Stimulated activated naive CD8-positive, alpha-beta T cell treated with anti-CD3 and anti-CD28 coated beads, Interleukin-15, amount 100 ng/mL, for 72 hours (primary cell): ENCODE measurements around the gene MYZAP.

Experiments
- ATAC-seq: fragments of 150-1000 bp; cut with Tn5 transposase; 2 replicates; pipeline ENCODE4 v1.10.0; 2021; ENCODE audit warnings: mild to moderate bottlenecking, moderate library complexity
- DNase-seq, 2 donors: peaks; one replicate each; pipeline ENCODE4 v3.0.0; 2021 to 2022
- H3K27ac Mint-ChIP-seq, 2 donors: one replicate each; pipeline ENCODE4 v1.8.0; 2022; ENCODE audit warnings: mild to moderate bottlenecking in 2 of 2, mixed read lengths in 2 of 2, moderate library complexity in 2 of 2
- H3K27me3 Mint-ChIP-seq: one replicate; pipeline ENCODE4 v1.8.0; 2022; ENCODE audit warnings: mixed read lengths
- H3K4me1 Mint-ChIP-seq: one replicate; pipeline ENCODE4 v1.8.0; 2022; ENCODE audit warnings: mild to moderate bottlenecking, mixed read lengths
- H3K4me3 Mint-ChIP-seq, 2 donors: one replicate each; pipeline ENCODE4 v1.8.0; 2022; ENCODE audit warnings: mild to moderate bottlenecking in 2 of 2, mixed read lengths in 2 of 2, moderate library complexity in 1 of 2
- H3K9me3 Mint-ChIP-seq, 2 donors: one replicate each; pipeline ENCODE4 v1.8.0; 2022; ENCODE audit warnings: mixed read lengths in 2 of 2

The MYZAP gene

DNA sequence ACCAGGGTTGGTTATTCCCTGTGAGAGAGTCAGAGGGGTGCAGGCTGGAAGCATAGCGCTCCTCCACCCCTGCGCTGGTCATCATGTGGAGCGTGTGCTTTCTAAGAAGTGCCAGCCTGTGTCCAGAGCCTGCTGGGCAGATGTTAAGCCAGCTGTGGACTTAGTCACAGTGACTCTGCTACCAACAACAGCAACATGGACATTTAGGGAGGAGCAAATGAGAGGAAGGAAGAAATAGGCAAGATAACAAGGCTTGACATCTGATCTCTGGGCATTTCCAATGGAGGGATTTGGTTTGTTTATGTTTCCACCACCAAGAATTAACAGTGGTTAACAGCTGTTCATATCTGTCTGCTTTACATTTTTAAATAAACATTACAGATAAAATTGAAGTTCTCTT lies 36.4 kb upstream of the MYZAP start:
- H3K27ac Mint-ChIP-seq: peak overlapping the region in 1 of 2 donors; percentile 86
- ATAC-seq (no peak), DNase-seq (no peak)
- no peak overlapping the region for H3K4me3 Mint-ChIP-seq
- H3K9me3 Mint-ChIP-seq: no peaks in the 10 kb centered on the region
- peaks cover 16% of the 10 kb centered on the region for H3K27me3 Mint-ChIP-seq
- peaks cover 4% of the 10 kb centered on the region for H3K4me1 Mint-ChIP-seq

GRCh38 chr15:57556040-57556439 lies 35.7 kb upstream of the MYZAP start:
- H3K27ac Mint-ChIP-seq: no peak overlapping the region

DNA sequence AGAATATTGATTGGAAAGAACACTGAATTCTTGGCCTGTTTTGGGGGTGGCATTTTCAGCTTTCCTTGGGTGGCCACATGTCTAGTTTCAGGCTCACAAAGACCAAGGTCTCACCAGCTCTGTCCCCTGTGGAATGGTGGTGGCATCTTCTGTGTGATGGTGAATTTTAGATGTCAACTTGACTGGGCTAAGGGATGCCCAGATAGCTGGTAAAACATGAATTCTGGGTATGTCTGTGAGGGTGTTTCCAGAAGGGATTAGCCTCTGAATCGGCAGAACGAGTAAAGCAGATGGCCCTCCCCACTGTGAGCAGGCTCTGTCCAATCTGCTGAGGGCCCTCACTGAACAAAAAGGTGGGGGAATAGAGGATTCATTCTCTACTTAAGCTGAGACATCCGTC lies 34.4 kb upstream of the MYZAP start:
- H3K27ac Mint-ChIP-seq: no peak overlapping the region
- H3K27me3 Mint-ChIP-seq: peaks cover 16% of the 10 kb centered on the region
- H3K4me3 Mint-ChIP-seq: no peak overlapping the region
- H3K9me3 Mint-ChIP-seq: no peaks in the 10 kb centered on the region
- DNase-seq: no peak
- peaks cover 24% of the 10 kb centered on the region for H3K4me1 Mint-ChIP-seq
- ATAC-seq: no peak

More at GRCh38 chr15:57556040-57556439, 35.7 kb upstream of the MYZAP start:
- H3K4me3 Mint-ChIP-seq: no peak overlapping the region
- ATAC-seq: no peak
- peaks cover 16% of the 10 kb centered on the region for H3K27me3 Mint-ChIP-seq
- peaks cover 12% of the 10 kb centered on the region for H3K4me1 Mint-ChIP-seq
- H3K9me3 Mint-ChIP-seq: no peaks in the 10 kb centered on the region
- no peak for DNase-seq

DNA sequence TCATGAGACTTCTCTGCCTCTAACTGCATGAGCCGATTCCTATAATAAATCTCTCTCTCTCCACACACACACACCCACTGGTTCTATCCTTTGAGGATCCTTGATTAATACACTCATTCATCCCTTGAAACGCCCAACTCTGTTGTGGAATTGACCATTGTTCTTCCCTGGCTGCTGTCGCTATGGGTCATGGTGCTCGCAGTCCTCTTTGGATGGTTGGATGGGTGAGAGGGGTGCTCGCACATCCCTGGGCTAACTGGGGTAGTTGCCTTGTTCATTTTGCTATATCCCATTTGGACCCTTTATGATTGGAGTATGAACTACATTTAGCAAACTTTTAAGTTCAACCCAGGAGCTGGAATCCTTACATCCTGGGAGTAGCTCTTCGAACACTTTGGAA lies 33.9 kb upstream of the MYZAP start:
- no peak for ATAC-seq
- Mint-ChIP-seq H3K27ac (no peak overlapping the region), H3K9me3 (no peaks in the 10 kb centered on the region), H3K4me3 (no peak overlapping the region), H3K4me1 (peaks cover 30% of the 10 kb centered on the region), H3K27me3 (peaks cover 17% of the 10 kb centered on the region)
- DNase-seq: no peak

GRCh38 chr15:57559875-57560274 lies 31.8 kb upstream of the MYZAP start:
- peaks cover 21% of the 10 kb centered on the region for H3K27me3 Mint-ChIP-seq
- peak; percentile 61 to 65 for DNase-seq
- H3K9me3 Mint-ChIP-seq: no peaks in the 10 kb centered on the region
- H3K27ac Mint-ChIP-seq: no peak overlapping the region
- H3K4me1 Mint-ChIP-seq: peaks cover 40% of the 10 kb centered on the region
- peak; percentile 41 for ATAC-seq
- no peak overlapping the region for H3K4me3 Mint-ChIP-seq

- peak; percentile 87 for ATAC-seq
- Mint-ChIP-seq H3K4me1 (peaks cover 48% of the 10 kb centered on the region), H3K27me3 (peaks cover 21% of the 10 kb centered on the region), H3K27ac (peak overlapping the region; percentile 2 to 69), H3K9me3 (no peaks in the 10 kb centered on the region), H3K4me3 (peak overlapping the region; percentile 42 to 64)
- DNase-seq: peak; percentile 68 to 71
Observed at GRCh38 chr15:57561041-57561711, 30.5 kb upstream of the MYZAP start.

DNA sequence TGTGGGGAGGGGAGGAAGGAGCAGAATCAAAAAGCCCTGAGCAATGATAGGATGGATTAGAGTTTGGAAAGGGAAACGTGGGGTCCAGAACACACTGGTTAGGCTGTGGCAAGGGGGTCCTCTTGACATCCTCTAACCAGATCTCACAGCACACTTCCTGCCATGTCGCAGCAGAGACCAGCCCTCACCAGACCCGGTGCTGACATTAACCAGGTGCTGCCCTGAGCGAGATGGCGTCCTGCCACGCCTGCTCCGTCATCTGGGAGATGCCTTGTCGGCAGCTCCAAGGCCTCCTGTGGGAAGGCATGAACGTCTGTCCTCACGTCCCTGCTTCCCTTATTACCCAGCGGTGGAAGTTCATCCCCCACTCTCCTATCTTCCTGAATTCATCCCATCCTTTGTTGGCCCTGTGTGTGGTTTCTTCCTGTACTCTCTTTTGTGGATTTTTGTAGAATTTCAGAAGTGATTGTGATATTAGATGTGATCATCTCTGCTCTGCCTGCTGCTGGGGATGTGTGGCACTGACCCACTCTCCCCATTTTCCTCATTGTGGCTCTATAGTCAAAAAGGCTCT lies 29.4 kb upstream of the MYZAP start:
- peak overlapping the region in 1 of 2 donors; percentile 90 for H3K27ac Mint-ChIP-seq
- DNase-seq (no peak), ATAC-seq (no peak)
- no peak overlapping the region for H3K4me3 Mint-ChIP-seq
- peaks cover 48% of the 10 kb centered on the region for H3K4me1 Mint-ChIP-seq
- H3K9me3 Mint-ChIP-seq: no peaks in the 10 kb centered on the region
- H3K27me3 Mint-ChIP-seq: peaks cover 21% of the 10 kb centered on the region

DNA sequence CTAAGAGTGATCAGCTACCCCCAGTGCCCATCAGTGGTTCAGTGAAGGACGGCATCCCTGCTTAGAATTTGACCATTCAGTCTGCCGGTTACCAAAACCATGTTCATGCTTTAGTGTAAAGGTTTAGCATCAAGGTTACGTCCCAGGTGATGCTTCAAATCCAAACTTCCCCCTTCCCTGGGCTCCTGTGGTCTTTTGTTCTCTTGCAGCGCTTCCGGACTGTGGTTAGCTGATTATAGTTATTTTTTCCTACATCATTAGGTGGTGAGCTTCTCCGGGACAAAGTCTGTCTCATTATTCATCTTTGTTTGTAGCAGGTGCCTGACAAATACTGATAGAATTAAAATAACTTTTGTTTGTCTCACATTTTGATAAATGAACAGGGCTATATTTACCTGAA lies 28.3 kb upstream of the MYZAP start:
- ATAC-seq (no peak), DNase-seq (no peak)
- no peak overlapping the region for H3K4me3 Mint-ChIP-seq
- H3K27me3 Mint-ChIP-seq: peaks cover 21% of the 10 kb centered on the region
- no peak overlapping the region for H3K27ac Mint-ChIP-seq
- no peaks in the 10 kb centered on the region for H3K9me3 Mint-ChIP-seq
- peaks cover 48% of the 10 kb centered on the region for H3K4me1 Mint-ChIP-seq

- ATAC-seq (peak; percentile 51), DNase-seq (peak in 1 of 2 donors; percentile 40)
- Mint-ChIP-seq H3K27me3 (peaks cover 18% of the 10 kb centered on the region), H3K4me3 (peak overlapping the region; percentile 51 to 57), H3K9me3 (no peaks in the 10 kb centered on the region), H3K27ac (peak overlapping the region in 1 of 2 donors; percentile 4), H3K4me1 (peaks cover 44% of the 10 kb centered on the region)
Observed at GRCh38 chr15:57565311-57565710, 26.4 kb upstream of the MYZAP start.

DNA sequence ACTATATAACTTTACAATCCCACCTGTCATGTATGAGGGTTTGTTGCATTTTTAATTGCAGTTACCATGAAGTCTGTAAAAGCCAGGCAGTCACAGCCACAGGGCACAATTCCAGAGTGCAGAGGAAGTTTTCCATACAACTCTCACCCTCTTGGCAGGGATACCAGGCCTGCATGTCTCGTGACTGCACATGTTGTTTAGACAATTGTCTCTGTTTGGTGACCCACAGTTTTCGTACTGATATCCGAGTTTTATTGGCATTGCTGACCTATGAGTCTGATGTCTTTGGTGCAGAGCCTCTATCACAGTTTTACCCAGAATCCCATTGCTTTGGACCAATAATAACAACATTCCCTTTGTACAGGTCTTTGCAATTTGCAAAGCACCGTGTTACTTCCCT lies 24.9 kb upstream of the MYZAP start:
- ATAC-seq (no peak), DNase-seq (no peak)
- no peak overlapping the region for H3K27ac Mint-ChIP-seq
- peaks cover 23% of the 10 kb centered on the region for H3K27me3 Mint-ChIP-seq
- H3K9me3 Mint-ChIP-seq: no peaks in the 10 kb centered on the region
- peaks cover 28% of the 10 kb centered on the region for H3K4me1 Mint-ChIP-seq
- no peak overlapping the region for H3K4me3 Mint-ChIP-seq

DNA sequence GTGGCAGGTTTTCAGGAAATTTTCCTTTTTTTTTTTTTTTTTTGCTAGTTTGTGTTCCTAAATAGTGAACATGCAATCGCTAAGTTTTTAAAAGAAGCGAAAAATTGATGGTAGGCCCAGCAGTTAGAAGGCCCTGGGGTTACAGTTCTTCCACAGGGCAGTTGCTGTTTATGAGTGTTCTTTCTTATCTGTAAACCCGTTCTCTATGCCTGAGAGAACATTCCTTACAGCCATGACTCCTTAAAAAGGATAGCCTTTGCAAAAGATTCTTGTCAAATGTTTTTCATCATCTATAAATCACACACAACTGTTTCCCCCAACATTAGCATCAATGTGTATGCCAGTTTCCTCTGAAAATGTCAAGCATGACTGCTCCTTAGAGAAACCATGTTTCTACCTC lies 23.8 kb upstream of the MYZAP start:
- DNase-seq: no peak
- H3K4me3 Mint-ChIP-seq: no peak overlapping the region
- H3K27me3 Mint-ChIP-seq: peaks cover 24% of the 10 kb centered on the region
- peaks cover 18% of the 10 kb centered on the region for H3K4me1 Mint-ChIP-seq
- no peaks in the 10 kb centered on the region for H3K9me3 Mint-ChIP-seq
- no peak overlapping the region for H3K27ac Mint-ChIP-seq
- no peak for ATAC-seq

DNA sequence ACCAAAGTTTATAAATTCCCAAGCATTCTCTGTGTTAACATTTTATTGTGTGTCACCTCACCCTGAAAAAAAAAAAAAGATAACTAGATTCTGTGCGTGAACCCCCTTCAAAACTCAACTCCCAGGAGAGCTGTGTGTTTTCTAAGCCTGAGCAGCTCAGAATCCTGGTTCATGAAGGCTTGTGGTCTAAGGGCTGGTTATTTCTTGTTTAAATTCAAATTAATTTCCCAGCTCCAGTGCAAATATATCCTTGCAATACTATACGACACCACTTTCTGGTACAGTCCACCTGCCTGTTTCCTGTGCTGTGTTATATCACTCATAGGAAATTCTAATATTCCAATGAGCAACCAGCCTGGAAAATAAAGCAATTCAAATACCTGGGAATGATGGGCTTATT lies 23.4 kb upstream of the MYZAP start:
- peaks cover 20% of the 10 kb centered on the region for H3K27me3 Mint-ChIP-seq
- no peak overlapping the region for H3K27ac Mint-ChIP-seq
- no peak for ATAC-seq
- no peak overlapping the region for H3K4me3 Mint-ChIP-seq
- H3K9me3 Mint-ChIP-seq: no peaks in the 10 kb centered on the region
- H3K4me1 Mint-ChIP-seq: peaks cover 14% of the 10 kb centered on the region
- DNase-seq: no peak

- Mint-ChIP-seq H3K4me1 (peaks cover 5% of the 10 kb centered on the region), H3K9me3 (no peaks in the 10 kb centered on the region), H3K4me3 (no peak overlapping the region), H3K27me3 (peaks cover 14% of the 10 kb centered on the region), H3K27ac (no peak overlapping the region)
- DNase-seq (no peak), ATAC-seq (no peak)
Observed at GRCh38 chr15:57570340-57570739, 21.4 kb upstream of the MYZAP start.

DNA sequence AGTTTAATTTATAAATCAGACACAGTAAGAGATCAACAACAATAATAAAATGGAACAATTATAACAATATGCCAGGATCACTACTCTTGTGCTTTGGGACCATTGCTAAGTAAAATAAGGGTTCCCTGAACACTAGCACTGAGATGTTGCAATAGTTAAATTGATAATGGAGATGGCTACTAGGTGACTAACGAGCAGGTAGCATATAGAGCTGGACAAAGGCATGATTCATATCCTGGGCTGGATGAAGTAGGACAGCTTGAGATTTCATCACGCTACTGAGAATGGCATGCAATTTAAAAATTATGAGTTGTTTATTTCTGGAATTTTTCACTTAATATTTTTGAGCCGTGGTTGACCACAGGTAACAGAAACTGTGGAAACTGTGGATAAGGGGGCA lies 20.7 kb upstream of the MYZAP start:
- Mint-ChIP-seq H3K9me3 (no peaks in the 10 kb centered on the region), H3K4me3 (no peak overlapping the region), H3K4me1 (no peaks in the 10 kb centered on the region), H3K27me3 (peaks cover 14% of the 10 kb centered on the region), H3K27ac (no peak overlapping the region)
- DNase-seq (no peak), ATAC-seq (no peak)

GRCh38 chr15:57571725-57572124 lies 20.0 kb upstream of the MYZAP start:
- Mint-ChIP-seq H3K27me3 (peaks cover 14% of the 10 kb centered on the region), H3K4me1 (no peaks in the 10 kb centered on the region)

GRCh38 chr15:57572468-57572867 lies 19.2 kb upstream of the MYZAP start:
- H3K27ac Mint-ChIP-seq: no peak overlapping the region
- no peaks in the 10 kb centered on the region for H3K9me3 Mint-ChIP-seq
- no peak for ATAC-seq
- DNase-seq: no peak
- peaks cover 17% of the 10 kb centered on the region for H3K27me3 Mint-ChIP-seq
- no peak overlapping the region for H3K4me3 Mint-ChIP-seq
- H3K4me1 Mint-ChIP-seq: no peaks in the 10 kb centered on the region

More at GRCh38 chr15:57571725-57572124, 20.0 kb upstream of the MYZAP start:
- Mint-ChIP-seq H3K9me3 (no peaks in the 10 kb centered on the region), H3K27ac (no peak overlapping the region), H3K4me3 (no peak overlapping the region)
- DNase-seq: no peak
- no peak for ATAC-seq

- Mint-ChIP-seq H3K9me3 (no peaks in the 10 kb centered on the region), H3K27me3 (peaks cover 23% of the 10 kb centered on the region), H3K4me1 (no peaks in the 10 kb centered on the region), H3K4me3 (no peak overlapping the region), H3K27ac (no peak overlapping the region)
- DNase-seq: no peak
- no peak for ATAC-seq
Observed at GRCh38 chr15:57573151-57573550, 18.6 kb upstream of the MYZAP start.
